ENCODE results near the gene SUN1.

- TF ChIP-seq POLR2A (IDR thresholded peaks at IDR 0.05) = no peak
- TF ChIP-seq CTCF (IDR thresholded peaks at IDR 0.05) = no peak
These were observed 44.7 kb downstream of the SUN1 start for GRCh38 chr7:876972-877311.
